GM21786 (cell line): ENCODE results near the gene DNAI2.

ENCODE experiments used
- ATAC-seq: cut with Tn5 transposase; IDR thresholded peaks from one replicate; pipeline ENCODE4 v1.9.1; 2021; ENCODE audit not compliant: unreplicated experiment

The DNAI2 gene

DNA sequence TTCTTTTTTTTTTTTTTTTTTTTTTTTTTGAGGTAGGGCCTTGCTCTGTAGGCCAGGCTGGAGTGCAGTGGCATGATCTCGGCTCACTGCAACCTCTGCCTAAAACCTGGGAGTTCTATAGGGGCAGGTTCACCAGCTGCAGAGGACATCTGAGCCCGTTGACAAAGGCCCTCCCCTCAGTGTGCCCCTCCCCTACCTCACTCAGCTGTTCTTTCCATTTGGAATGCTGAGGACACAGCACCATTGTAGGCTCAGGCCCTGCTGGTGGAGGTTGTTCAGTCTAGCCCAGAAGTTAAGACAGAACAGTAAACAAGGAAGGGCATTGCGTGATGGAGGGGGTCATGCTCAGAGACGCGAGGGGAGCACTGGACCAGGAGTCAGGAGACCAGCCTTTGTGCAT lies 30.1 kb downstream of the DNAI2 start:
- no peak for ATAC-seq

DNA sequence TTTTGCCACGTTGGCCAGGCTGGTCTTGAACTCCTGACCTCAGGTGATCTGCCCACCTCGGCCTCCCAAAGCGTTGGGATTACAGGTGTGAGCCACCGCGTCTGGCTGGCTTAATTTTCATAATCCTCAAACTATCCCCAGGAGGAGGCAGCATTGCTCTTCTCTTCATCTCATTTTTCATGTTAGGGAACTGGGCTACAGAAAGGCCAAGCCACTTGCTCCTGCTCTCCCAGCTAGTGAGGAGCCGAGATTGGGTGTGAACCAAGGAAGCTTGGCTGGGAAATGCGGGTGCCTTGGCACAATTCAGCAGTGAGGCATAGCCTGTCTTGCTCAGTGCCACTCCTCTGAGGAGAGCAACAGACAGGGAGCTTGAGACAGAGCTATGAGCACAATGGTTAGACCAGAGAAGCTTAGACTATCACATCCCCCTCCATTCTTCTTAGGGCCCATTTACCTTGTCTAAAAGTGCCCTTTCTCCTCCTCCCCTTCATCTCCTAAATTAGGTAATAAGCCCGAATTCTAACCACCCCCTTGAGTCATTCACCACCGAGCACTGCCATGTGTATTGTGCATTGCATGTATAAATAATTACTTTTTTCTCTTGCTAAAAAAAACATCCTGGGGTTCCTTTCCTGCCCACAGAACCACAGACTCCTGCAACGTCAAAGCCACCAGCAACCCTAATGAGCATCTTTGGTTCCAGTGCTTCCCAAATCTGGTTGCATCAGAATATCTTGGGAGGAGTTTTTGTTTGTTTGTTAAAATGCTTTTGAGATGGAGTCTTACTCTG lies 32.0 kb downstream of the DNAI2 start:
- ATAC-seq: no peak

DNA sequence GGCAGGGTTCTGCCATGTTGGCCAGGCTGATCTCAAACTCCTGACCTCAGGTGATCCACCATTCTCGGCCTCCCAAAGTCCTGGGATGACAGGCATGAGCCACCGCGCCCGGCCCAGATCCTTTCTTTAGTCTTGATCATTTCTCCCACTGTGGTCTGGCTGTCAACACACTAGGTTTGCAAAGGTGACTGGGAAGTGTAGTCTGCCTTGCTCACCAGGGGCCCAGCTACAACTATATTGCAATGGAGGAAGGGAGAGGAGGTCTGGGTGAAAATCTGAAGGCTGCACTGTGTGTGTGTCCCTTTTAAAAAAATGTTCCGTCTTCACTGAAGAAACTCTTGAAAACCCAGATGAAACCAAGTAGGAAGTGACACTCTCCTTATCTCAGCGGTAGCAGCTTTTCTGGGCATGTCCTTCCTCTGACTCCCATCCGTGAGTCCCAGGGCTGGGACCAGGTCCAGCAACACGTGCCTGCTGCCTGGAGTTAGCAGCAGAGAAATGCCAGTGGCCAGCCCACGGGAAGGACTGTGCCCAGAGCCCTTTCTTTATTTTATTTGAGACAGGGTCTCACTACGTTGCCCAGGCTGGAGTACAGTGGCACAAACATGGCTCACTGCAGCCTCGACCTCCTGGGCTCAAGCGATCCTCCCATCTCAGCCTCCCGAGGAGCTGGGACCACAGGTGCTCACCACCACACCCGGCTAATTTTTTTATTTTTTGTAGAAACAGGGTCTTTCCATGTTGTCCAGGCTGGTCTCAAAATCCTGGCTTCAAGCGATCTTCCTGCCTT lies 34.1 kb downstream of the DNAI2 start:
- ATAC-seq: no peak

DNA sequence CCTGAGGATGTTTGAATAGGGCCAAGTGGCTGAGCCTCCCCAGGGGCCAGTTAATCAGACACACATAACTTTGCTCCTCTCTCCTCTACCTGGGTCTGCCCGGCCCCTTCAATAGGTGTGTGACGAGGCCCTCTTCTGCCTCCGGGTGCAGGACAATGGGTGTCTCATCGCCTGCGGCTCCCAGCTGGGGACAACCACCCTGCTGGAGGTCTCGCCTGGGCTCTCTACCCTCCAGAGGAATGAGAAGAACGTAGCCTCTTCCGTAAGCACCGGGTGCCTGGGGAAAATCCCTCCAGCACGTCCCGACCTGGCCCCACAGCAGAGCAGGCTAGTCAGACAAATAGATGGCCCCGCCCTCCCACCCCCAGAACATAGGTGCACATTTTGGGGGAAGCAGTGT lies 35.9 kb downstream of the DNAI2 start:
- no peak for ATAC-seq

DNA sequence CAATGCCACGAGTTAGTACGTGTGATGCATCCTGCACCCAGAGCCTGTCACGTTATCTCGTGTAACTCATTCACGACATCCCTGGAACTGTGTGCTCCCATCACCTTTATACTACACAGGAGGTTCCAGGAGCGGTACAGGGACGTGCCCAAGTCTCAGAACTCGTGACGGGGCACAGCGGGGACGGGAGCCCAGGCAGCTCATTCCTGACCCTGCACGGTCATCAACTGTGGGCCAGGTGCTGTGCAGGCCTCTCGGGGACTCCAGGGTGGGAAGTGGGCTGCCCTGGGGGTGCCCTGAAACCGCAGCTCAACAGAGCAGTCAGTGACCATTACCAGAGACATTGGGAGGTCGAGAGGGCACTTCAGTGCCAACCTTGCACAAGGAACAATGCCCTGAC lies 40.8 kb downstream of the DNAI2 start:
- ATAC-seq: no peak

DNA sequence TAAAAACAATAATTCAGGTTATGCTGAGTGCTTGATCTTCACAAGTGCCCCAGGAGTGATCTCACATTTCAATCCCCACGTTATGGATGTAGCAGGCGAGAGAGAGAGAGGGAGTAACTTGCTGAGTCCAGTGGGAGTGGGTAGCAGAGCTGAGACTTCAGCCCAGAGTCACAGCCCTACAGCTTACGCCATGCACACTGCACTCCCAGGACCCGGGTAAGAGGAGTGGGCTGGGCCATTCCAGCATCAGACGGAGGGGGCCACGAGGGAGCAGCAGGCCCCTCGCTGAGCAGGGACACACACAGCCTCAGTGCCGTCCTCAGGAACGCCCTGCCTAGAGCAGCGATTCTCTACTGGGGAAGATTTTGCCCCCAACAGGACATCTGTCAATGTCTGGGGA lies 42.2 kb downstream of the DNAI2 start:
- no peak for ATAC-seq

DNA sequence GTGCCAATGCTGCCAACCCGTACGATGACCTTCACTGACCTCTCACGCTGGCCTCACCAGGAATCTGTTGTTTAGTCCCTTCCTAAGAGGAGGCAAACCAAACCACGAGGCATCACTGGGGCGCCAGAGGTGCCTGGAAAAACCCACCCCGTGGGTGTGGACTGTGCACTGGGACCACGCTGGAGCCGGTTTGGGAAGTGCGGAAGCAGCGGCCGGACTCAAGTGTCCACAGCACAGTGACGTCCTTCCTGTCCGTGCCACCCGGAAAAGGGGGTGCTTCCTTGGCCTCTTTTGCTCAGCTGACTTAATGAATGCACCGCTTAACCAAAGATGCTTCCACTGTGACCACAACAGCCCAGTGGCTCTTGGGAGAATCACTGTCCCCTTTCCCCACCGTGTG lies 43.0 kb downstream of the DNAI2 start:
- ATAC-seq: no peak

DNA sequence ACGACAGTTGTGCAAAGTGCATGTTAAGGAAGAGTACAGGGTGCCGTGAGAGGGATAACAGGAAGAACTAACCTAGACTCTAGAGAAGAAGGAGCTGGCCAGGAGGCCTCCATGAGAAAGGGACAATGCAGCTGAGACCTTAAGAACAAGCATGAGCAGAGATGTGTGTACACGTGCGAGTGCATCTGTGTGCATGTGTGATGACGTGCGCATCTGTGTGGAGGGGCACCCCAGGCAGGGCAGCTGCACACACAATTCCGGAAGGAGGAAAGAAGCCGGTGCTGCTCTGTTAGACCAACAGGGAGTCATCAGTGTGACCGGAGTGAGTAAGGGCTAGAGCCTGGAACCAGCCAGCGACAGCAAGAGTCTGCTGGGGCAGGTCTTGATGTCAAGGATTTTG lies 44.4 kb downstream of the DNAI2 start:
- ATAC-seq: no peak

DNA sequence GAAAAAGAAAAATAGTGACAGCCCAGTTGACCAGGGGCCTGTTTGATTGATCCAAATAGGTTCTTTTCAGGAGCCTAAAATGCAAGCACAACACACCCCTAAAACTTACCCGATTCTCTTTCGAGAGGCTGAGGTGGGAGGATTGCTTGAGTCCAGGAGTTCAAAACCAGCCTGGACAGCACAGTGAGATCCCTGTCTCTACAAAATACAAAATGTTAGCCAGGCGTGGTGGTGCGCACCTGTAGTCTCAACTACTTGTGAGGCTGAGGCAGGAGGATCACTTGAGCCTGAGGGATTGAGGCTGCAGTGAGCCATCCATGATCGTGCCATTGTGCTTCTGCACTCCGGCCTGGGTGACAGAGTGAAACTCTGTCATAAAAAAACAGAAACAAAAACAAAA lies 50.5 kb downstream of the DNAI2 start:
- no peak for ATAC-seq

DNA sequence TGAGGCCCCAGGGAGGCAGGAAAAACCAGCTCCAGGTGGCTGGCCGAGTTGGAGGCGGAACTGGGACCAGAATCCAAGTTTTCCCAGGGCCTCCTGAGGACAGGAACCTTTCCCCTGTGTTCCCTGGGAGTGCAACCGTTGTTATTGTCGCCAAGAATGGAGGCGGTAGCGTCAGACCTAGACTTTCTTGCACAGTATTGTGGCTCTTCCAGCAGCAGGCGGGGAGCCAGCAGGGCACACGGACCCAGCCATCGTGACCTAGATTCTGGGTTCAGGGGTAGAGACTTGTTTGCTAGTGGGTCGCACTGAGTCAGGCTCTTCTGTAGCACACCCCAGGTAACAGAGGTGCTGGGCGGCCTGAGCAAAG lies 51.3 kb downstream of the DNAI2 start:
- no peak for ATAC-seq

DNA sequence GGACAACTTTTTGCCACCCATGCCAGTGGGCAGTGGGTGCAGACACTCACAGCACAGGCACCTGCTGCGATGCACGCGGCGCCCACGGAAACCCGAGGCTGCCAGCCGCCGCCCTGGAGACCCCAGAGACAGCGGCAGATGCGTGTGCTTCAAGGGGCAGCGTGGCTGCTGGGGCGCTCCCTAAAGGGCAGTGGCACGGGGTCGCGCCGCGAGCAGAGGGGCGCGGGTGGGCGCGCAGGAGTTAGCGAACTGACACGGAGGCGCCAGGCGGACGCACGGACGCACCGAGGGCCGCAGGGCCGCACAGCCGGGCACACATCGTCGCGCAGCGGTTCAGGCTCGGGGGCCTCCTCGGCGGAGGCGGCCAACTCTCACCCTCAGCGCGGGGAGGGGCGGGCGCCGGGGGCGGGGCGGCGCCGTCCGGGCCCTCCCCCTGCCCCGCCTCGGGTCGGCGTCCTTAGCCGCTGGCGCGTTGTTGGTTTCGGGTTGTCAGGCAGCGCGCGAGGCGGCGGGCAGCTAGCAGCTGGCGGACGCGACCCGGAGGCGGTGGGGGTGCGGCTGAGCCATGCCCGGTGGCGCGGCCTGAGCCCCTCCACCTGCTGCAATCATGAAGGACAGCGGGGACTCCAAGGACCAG lies 51.8 kb downstream of the DNAI2 start, which contains the start of gene KIF19:
TSS of gene KIF19 (plus strand) at position 484 of the 637 bp plus-strand sequence. CDS start at position 608, 124 bp downstream.
- ATAC-seq: no peak

DNA sequence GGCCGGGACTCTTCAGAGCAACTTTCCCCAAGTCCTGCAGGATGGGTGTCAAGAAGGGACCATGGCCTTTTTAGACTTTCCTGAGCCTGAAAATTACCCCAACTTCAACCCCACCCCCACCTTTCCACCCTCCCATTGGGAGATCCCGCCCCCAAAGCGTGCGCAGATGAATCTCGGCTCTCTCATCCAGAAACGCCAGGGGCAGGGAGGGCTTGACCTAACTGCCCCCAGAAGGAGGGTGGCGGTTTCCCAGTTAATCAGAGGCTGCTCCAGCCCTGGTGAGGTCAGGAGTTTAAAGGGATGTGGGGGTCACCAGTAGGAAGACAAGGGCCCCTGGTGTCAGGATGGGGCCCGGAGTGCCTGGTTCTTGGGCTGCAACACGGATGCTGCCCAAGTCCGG lies 52.5 kb downstream of the DNAI2 start:
- no peak for ATAC-seq

DNA sequence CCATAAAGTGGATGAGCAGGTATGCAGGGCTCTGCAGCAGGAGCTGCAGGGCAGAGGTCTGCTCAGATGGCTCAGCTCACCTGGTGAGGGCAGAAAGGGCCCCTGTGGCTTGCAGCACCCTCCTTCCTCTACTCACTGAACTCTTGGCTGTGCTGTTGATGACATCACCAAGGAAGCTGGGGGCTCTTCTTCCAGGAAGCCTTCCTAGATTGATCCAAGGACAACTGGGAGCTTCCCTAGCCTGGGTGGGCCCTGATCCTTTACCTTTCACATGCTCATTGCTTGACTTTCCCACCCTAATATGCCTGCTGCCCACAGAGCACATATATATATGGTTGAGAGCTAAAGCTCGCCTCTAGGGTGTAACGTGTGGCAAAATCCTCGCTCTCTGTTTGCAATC lies 54.5 kb downstream of the DNAI2 start:
- no peak for ATAC-seq

DNA sequence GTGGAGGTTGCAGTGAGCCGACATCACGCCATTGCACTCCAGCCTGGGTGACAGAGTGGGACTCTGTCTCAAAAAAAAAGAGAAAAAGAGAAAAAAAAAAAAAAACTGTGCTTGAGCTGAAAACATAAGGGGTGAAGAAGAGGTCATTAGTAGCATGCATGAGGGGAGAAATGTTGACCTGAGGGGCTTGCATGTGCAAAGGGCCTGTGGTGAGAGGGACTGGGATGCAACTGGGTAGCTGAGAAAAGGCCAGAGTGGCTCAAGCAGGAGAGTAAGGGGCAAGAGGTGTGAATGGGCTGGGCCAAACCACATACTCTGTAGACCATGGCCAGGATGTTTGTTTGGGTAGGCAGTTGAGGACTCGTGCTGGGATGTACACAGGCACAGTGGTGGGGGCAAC lies 55.3 kb downstream of the DNAI2 start:
- no peak for ATAC-seq

DNA sequence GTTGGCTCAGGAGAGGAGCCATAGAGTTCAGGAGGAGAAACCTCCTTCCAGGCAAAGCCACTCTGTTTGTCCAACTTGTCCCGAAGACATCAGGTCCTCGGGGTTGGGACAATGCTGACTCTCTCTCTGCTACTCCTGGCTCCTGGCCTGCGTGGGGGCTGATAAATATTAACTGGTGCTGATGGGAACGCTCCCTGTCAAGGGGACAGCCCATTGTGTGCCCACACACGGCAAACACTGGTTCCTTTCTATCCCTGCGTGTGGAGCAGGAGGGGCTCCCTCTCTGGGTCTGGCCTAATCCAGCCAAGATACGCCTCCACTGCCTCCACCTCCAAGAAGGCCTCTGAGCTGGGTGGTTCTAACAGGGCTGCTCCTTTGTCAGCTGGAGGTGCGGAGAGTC lies 56.4 kb downstream of the DNAI2 start:
- no peak for ATAC-seq

DNA sequence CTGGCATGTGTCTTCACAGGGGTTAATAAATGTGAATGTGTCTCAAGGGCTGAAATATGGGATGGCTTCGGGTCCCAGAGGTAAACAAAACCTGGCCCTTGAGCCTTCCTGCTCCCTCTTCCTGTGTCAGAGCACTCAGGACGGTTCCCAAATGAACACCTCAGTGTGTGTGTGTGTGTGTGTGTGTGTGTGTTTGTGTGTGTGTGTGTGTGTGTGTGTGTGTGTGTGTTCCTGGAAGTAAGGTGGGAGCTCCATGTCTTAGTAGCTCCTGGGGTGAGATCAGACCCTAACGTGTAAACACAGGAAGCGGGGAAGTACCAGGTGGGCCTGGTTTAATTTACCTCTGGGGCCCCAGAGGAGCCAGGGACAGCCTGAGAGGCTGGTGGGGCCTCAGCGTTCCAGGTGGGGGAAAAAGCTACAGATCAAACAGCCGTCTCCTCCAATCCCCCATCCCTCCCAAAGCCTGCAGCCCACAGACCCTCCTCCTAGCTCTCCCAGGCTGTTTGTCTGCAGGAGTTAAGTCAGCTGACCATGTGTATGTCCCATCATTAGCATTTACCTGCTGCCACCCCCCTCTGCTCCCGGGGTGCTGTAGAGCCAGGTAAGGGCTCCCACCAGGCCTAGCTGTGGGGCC lies 58.1 kb downstream of the DNAI2 start:
- no peak for ATAC-seq

DNA sequence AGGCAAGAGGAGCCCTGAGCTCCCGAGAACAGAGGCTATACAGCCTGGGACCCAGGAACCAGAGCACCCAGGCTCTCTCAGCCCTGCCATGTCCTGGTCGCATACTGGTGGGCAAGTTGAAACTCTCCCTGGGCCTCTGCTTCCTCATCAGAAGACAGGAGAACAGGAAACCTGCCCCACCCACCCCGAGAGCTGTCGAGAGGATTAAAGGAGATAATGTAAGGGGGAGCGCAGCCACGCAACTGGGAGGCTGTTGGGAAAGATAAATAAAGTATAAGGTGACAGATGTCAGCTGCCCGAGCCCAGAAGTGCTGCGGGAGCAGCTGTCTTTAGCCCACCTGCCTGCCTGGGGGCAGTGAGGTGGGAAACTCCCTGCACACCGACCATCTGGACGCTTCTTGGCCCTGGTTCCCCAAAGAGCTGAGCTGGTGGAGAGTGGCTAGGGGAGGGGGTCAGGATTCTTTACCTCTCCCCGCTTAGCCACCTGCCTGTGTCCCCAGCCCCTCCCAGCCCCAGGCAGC lies 58.8 kb downstream of the DNAI2 start:
- no peak for ATAC-seq

DNA sequence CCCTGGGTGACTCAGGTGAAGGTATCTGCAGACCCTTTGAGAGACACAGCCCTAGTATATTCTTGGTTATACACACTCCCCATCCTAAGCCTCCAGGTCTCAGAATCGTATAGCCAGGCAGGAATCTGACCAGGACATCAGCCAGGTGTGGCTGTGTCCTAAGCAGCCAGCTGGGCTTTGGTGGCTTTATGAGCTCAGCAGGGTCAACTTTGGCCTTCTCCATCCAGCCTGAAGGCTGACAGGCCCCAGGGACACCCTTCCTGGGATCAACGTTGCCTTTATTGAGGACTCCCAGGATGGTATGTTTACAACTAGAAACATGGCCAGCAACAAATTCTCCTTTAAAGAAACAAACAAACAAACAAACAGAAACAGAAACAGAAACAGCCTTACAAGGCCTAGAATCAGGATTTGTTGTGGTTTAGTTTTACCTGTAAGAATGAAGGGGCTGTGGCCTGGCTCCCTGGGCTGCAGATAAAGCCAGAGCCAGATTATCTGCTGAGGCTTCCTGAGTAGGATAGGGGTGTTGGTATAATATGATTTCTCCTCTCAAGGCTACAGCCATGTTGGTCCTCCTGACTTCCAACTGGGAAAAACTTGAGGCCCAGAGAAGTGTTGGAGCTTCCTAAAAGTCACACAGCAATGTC lies 60.5 kb downstream of the DNAI2 start:
- no peak for ATAC-seq

DNA sequence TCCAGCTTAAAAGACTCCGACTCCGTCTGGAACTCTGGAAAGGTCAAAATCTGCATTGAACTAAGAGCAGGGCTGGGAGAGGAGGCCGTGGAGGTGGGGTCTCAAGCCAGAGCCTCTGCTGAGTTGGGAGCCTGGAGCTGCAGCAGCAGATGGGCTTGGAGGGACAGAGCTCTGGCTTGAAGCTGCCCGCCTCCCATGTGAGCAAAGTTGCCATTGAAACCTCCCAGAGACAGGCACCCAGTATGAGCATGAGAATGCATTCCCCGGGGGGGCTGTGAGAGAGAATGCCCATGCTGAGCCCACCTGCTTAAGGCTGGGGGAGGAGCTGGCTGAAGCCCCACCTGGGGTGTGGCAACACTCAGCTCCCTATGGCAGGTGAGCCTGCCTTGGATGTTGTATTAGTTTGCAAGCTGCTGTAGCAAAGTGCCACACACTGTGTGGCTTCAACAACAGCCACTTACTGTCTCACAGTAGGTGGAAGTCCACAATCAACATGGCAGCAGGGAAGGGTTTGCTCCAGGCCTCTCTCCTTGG lies 61.6 kb downstream of the DNAI2 start:
- ATAC-seq: no peak

DNA sequence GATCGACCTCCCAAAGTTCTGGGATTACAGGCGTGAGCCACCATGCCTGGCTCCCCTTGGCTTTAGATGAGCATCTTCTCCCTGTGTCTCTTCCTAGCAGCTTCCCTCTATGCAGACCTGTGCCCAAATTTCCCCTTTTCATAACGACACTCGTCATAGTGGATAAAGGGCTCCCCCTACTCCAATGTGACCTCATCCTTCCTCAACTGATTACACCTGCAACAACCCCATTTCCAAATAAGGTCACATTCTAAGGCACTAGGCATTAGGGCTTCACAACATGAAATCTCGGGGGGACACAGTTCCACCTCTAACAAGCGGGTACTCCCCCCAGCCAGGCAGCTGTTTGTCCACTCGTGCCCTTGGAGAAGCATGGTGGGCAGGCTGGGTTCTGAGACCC lies 62.3 kb downstream of the DNAI2 start:
- no peak for ATAC-seq
